HepG2 (cell line): ENCODE results near the gene SMLR1. TPM values are rescaled to one million over a fixed set of nuclear protein-coding genes. Genes with fewer than 3 reads are reported as not detected.
A peak's percentile ranks its signal among the peaks of the same experiment; 100 is the strongest.

Experiments used
- ARNTL ChIP-seq: sonication (generic); formaldehyde crosslinking; IDR thresholded peaks from 2 replicates; pipeline ENCODE4 v1.4.0; 2020; ENCODE audit warnings: mild to moderate bottlenecking, missing genetic modification reagents
- CCAR2 ChIP-seq: fragments of 200-400 bp; formaldehyde crosslinking; optimal IDR thresholded peaks from 2 replicates; pipeline ENCODE3; 2018; ENCODE audit warnings: low read depth, mild to moderate bottlenecking, low read length, moderate library complexity
- CEBPZ ChIP-seq: IDR thresholded peaks from 2 replicates; pipeline ENCODE4 v1.6.1; 2012; ENCODE audit warnings: low read length, improper control_type of control experiment
- KAT2B ChIP-seq: fragments of 150-350 bp; IDR thresholded peaks from 2 replicates; pipeline ENCODE4 v1.6.1; 2014; ENCODE audit warnings: low read depth, low read length, borderline replicate concordance
- KAT8 ChIP-seq: IDR thresholded peaks from 2 replicates; pipeline ENCODE4 v1.6.1; 2016; ENCODE audit warnings: missing genetic modification reagents, missing compliant biosample characterization
- MED13 ChIP-seq: sonication (generic); formaldehyde crosslinking; IDR thresholded peaks from 2 replicates; pipeline ENCODE4 v1.5.0; 2020; ENCODE audit warnings: missing genetic modification reagents
- NR2C2 ChIP-seq: sonication (generic); formaldehyde crosslinking; IDR thresholded peaks from 2 replicates; pipeline ENCODE4 v1.4.0; 2020; ENCODE audit warnings: missing genetic modification reagents, mild to moderate bottlenecking, moderate library complexity, borderline replicate concordance
- RAD51 ChIP-seq: fragments of 450-650 bp; IDR thresholded peaks from 2 replicates; pipeline ENCODE4 v1.6.1; 2016; ENCODE audit warnings: borderline replicate concordance
- RBAK ChIP-seq: sonication (generic); formaldehyde crosslinking; IDR thresholded peaks from 2 replicates; pipeline ENCODE4 v1.5.1; 2020; ENCODE audit warnings: mild to moderate bottlenecking, missing genetic modification reagents
- REL ChIP-seq: sonication (generic); formaldehyde crosslinking; conservative IDR thresholded peaks from 2 replicates; pipeline ENCODE4 v1.8.0; 2022; ENCODE audit warnings: mild to moderate bottlenecking, missing genetic modification reagents, moderate library complexity
- SIX4 ChIP-seq: sonication (generic); formaldehyde crosslinking; IDR thresholded peaks from 2 replicates; pipeline ENCODE4 v1.4.0; 2020; ENCODE audit warnings: missing genetic modification reagents
- SMAD9 ChIP-seq: sonication (generic); formaldehyde crosslinking; IDR thresholded peaks from 2 replicates; pipeline ENCODE4 v1.5.1; 2020; ENCODE audit warnings: mild to moderate bottlenecking, missing genetic modification reagents
- TCF12 ChIP-seq, 2 experiments: fragments of 450-650 bp in 1 of 2; sonication (generic) in 1 of 2; formaldehyde crosslinking in 1 of 2; IDR thresholded peaks; 2 replicates each; pipeline versions ENCODE4 v1.6.1 to v1.8.0; 2017 to 2022; ENCODE audit warnings: antibody characterized with exemption in 1 of 2, mild to moderate bottlenecking in 1 of 2, missing genetic modification reagents in 1 of 2, moderate library complexity in 1 of 2
- TCF7L2 ChIP-seq: IDR thresholded peaks from 2 replicates; pipeline ENCODE4 v1.6.1; 2011; ENCODE audit warnings: mild to moderate bottlenecking, low read depth, low read length, moderate library complexity
- TFDP1 ChIP-seq: IDR thresholded peaks from 2 replicates; pipeline ENCODE4 v1.6.1; 2016; ENCODE audit warnings: missing compliant biosample characterization, missing genetic modification reagents, borderline replicate concordance
- TIGD3 ChIP-seq: sonication (generic); formaldehyde crosslinking; IDR thresholded peaks from 2 replicates; pipeline ENCODE4 v1.5.1; 2020; ENCODE audit warnings: mild to moderate bottlenecking, missing genetic modification reagents, borderline replicate concordance
- ZFP62 ChIP-seq: sonication (generic); formaldehyde crosslinking; IDR thresholded peaks from 2 replicates; pipeline ENCODE4 v1.4.0; 2020; ENCODE audit warnings: missing genetic modification reagents
- ZKSCAN5 ChIP-seq: sonication (generic); formaldehyde crosslinking; IDR thresholded peaks from 2 replicates; pipeline ENCODE4 v1.5.1; 2020; ENCODE audit warnings: mild to moderate bottlenecking, missing genetic modification reagents
- ZNF44 ChIP-seq: sonication (generic); formaldehyde crosslinking; IDR thresholded peaks from 2 replicates; pipeline ENCODE4 v1.5.1; 2020; ENCODE audit warnings: mild to moderate bottlenecking, missing genetic modification reagents
- ZNF564 ChIP-seq: sonication (generic); formaldehyde crosslinking; IDR thresholded peaks from 2 replicates; pipeline ENCODE4 v1.8.1; 2023; ENCODE audit warnings: mild to moderate bottlenecking, missing genetic modification reagents
- ZNF589 ChIP-seq: sonication (generic); formaldehyde crosslinking; conservative IDR thresholded peaks from 2 replicates; pipeline ENCODE4 v1.8.0; 2022; ENCODE audit warnings: mild to moderate bottlenecking, moderate library complexity, missing genetic modification reagents
- ZNF7 ChIP-seq: IDR thresholded peaks from 2 replicates; pipeline ENCODE4 v1.6.1; 2016; ENCODE audit warnings: missing biosample characterization, missing genetic modification reagents
- polyA plus RNA-seq, 8 experiments: library from polyadenylated mRNA; depleted of rRNA in 3 of 8; stranded (reverse) in 7 of 8; unstranded in 1 of 8; fragments of >200 nt; fragmentation: Illumina TruSeq in 4 of 8; extraction: Trizol in 4 of 8; gene quantifications; 2 replicates each; pipeline versions ENCODE4 v1.2.1 to v1.2.3, GENCODE V29; 2011 to 2016; ENCODE audit warnings: low read depth in 4 of 8, missing spikeins in 1 of 8, mixed read lengths in 1 of 8; ENCODE audit not compliant: insufficient read depth in 1 of 8
- total RNA-seq, 5 experiments: library from RNA; depleted of rRNA; stranded (reverse); fragments of >200 nt; fragmentation: Illumina TruSeq; extraction: Trizol; gene quantifications; 2 replicates each; pipeline ENCODE4 v1.2.3, GENCODE V29; 2016; ENCODE audit warnings: low read depth in 1 of 5
- TF ChIP-seq, protein P1 (sequence below): IDR thresholded peaks from 2 replicates; pipeline ENCODE4 v1.6.1; 2016

The SMLR1 gene
- total and polyA plus RNA-seq, 2 of the 13 experiments (the other 11 are each of a cell fraction or from before 2014, with no cell fraction given) = 41.8 to 104 TPM

GRCh38 chr6:130815200-130816071 is 11.8 kb upstream of the SMLR1 start (continued):
- TF ChIP-seq NR2C2 (CRISPR knock-in tag) (peak; percentile 67), TCF12 (IDR thresholded peaks at IDR 0.05) (no peak), TCF12 (CRISPR knock-in tag; IDR thresholded peaks at IDR 0.05) (peak; percentile 97; the same call in 1 of the 2 replicates), SMAD9 (CRISPR knock-in tag) (no peak), ZNF589 (CRISPR knock-in tag) (no peak), CEBPZ (no peak), ZFP62 (CRISPR knock-in tag) (no peak), TCF7L2 (peak; percentile 68), RAD51 (peak; percentile 16; the same call in 1 of the 2 replicates), ARNTL (peak; percentile 95), ZNF564 (CRISPR knock-in tag) (no peak), SIX4 (peak; percentile 86), REL (CRISPR knock-in tag) (0 out of 2 replicates have a peak, but pooled peaks have one; percentile 31), MED13 (no peak; the same call in 1 of the 2 replicates), ZKSCAN5 (no peak), KAT2B (no peak), ZNF44 (CRISPR knock-in tag) (no peak), CCAR2 (peak; percentile 49), ZNF7 (no peak), TFDP1 (CRISPR knock-in tag) (no peak), RBAK (no peak), TIGD3 (CRISPR knock-in tag) (no peak), KAT8 (CRISPR knock-in tag) (peak; percentile 62; the same call in 1 of the 2 replicates)
- TF ChIP-seq, protein P1, sequence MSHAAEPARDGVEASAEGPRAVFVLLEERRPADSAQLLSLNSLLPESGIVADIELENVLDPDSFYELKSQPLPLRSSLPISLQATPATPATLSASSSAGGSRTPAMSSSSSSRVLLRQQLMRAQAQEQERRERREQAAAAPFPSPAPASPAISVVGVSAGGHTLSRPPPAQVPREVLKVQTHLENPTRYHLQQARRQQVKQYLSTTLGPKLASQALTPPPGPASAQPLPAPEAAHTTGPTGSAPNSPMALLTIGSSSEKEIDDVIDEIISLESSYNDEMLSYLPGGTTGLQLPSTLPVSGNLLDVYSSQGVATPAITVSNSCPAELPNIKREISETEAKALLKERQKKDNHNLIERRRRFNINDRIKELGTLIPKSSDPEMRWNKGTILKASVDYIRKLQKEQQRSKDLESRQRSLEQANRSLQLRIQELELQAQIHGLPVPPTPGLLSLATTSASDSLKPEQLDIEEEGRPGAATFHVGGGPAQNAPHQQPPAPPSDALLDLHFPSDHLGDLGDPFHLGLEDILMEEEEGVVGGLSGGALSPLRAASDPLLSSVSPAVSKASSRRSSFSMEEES (CRISPR knock-in tag) = peak; percentile 99
